Measurements from ENCODE around the gene KCNF1.

The KCNF1 gene

GRCh38 chr2:10918661-10919409 lies 7.1 kb downstream of the KCNF1 start:
- no peak for FAIRE-seq
- DNase-seq (ENCODE audit: insufficient read length, low spot score): no peak

- FAIRE-seq (no peak), DNase-seq (ENCODE audit: insufficient read length, low spot score) (no peak)
These were observed 7.7 kb downstream of the KCNF1 start for GRCh38 chr2:10919410-10919770.

DNA sequence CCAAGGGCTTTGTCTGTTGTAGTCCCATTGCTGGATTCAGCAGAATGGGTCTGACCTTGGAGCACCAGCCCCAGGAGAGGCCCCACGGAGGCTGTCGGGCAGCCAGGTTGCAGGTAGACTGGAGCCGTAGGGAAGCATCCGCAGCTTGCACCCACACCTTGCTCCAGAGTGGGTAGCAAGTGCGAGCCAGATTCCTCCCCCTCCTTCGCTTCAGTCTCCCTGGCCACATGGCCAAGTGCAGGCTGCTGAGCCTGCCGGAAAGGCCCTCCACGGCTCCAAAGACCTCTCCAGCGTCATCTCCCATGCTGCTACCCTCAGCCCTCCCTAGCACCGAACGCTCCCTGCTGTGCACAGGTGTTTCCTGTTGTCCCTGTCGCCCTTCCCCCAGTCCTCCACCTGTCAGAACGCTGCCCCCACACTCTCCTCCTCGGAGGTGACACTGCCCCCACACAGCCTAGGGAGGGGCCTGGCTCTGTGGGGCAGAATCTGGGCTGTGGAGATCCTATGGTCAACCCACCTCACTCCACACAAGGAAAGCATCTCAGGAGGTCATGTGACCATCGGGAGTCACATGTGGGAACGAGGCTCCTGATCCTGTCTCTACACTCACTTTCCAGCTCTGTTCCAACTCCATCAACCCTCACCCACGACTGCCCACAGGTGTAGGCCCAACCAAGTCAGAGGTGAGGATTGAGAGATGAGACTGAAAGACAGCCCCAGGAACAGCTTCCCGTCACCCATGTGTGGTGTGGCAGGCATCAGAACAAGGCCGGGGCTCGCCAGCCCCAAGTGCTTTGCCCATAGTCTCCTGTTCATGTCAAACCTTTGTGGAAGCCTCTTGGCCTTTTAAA lies 8.3 kb downstream of the KCNF1 start:
- no peak for DNase-seq (ENCODE audit: insufficient read length, low spot score)
- FAIRE-seq: no peak

DNA sequence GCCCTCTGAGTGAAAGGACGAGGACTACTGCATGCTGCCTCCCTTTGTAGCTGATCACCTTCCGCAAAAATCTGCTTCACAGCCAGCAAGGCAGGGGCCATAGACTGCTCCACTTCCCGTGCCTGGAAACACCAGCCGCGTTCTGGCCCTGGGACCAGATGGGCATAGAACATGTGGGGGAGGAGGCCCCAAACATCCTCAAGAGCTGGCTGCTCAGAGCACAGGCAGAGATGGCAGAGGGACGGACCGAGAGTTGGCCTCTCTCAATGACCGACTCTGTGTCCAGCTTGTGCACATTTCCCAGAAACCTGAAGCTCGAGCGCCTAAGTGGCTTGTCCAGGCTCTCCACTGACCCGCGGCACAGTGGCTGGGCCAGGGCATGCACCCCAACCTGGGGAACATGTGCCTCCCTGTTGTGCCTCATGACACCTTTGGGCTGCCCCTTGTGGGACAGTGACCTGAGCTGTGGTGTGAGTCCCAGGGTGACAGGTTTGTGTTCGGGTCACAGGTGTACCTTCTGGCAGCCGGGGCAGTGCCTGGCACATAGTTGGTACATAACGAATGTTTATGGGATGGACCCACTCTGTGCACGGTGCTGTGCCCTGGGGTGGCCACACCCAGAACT lies 9.1 kb downstream of the KCNF1 start:
- FAIRE-seq: no peak
- no peak for DNase-seq (ENCODE audit: insufficient read length, low spot score)

DNA sequence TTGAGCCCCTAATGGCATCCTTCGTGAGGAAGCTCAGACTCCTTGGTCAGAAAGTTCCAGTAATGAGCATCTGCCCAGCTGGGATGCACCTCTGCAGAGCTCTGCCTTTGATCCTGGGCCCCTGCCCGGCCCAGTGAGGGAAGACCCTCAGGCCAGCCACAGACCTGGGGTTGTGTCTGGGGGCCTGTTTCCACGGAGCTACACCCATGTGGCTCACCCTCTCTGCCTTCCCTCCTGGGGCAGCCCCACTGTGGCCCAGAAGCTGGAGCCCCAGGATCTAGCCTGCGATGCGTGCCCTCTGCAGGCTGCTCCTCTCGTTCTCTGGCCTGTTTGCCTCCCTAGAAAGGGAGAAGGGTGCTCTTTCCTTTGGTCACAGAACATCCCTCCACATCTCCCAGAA lies 9.8 kb downstream of the KCNF1 start:
- FAIRE-seq (no peak), DNase-seq (ENCODE audit: insufficient read length, low spot score) (no peak)

DNA sequence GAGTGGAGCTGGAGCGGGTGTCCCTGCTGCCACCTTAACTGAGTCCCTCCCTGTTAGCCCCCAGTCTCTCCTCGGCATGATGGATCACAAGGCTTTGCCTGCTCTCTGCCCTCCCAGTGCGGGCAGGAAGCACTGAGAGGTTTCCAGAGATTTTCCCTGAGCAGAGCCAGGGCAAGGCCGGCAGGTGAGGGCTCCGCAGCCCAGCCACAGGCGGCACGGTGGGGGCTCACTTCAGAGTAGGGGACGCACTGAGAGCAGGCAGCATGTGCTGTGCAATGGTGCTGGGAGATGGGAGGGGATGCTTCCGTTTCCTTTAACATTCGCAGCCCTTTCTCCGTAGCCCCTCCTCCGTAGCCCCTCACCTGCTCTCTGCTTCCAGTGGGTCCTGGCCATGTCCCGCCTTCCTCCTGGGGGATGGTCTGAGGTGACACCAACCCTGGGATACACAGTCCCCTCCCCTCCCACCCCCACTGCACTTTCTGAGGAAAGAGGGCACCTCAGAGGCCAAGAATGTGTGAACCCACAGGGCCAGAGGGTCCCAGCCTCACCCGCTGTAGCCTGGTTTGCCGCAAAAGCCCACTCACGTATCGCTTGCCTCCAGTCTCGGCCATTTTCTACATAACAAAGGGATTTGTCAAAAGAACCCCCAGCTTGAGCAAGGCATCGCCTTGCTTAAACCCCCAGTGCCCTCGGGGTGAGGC lies 10.7 kb downstream of the KCNF1 start:
- DNase-seq (ENCODE audit: insufficient read length, low spot score) (no peak), FAIRE-seq (no peak)

DNA sequence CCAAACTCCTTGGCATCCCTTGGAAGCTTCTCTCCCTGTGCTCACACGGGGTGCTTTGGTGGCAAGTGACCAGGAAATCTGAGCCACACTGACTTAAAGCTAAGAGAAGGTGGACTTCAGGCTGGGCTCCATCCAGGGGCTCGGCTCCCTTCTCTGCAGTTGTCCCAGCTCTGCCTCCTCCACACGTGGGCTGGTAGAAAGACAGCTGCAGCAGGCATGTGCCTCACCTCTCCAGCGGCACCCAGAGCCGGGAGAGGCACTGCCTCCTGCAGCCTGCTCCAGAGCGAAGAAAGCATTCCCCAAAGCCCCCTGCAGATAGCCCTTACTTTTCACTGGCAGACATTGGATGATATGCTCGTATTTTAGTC lies 11.3 kb downstream of the KCNF1 start:
- FAIRE-seq (no peak), DNase-seq (ENCODE audit: insufficient read length, low spot score) (no peak)

DNA sequence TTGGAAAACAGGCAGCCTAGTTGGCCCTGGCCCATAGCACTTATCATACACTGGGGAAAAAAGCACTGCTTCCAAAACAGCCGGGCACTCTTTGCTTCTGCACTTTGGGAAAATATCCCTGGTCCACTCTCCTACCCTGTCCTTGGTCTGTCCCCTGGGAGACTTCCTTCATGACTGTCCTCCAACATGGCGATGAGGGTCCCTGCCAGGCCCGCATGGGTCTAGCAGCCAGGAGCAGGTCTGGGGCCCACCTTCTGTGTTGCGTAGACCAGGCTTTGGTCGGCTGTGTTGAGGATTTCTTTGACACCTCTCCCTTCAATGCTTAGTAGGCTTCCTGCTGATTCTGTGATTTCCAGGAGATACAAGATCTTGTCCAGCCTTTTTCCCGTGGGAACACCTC lies 12.2 kb downstream of the KCNF1 start:
- FAIRE-seq: no peak
- no peak for DNase-seq (ENCODE audit: insufficient read length, low spot score)

- no peak for DNase-seq (ENCODE audit: insufficient read length, low spot score)
These were observed 12.7 kb downstream of the KCNF1 start for GRCh38 chr2:10924441-10924840.

DNA sequence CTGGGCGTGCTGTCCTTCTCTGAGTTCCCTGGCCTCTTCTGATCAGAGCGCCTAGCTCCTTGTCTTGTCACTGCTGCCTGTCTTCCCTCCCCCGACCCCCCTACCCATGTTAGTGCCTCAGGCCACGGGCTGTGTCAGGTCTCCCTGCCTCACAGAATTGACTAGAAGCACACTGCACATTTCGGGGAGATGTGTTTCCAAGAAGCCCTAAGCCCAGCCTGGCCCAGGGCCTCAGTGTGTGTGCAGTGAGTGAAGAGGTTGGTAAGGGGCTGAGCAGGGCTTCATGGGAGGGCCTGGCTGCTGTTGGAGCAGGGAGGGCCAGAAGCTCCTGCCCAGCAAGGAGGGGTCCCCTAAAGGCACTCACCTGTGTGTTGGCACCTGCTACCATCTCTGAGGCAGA lies 13.1 kb downstream of the KCNF1 start:
- FAIRE-seq (no peak), DNase-seq (ENCODE audit: insufficient read length, low spot score) (no peak)

More at GRCh38 chr2:10924441-10924840, 12.7 kb downstream of the KCNF1 start:
- no peak for FAIRE-seq

DNA sequence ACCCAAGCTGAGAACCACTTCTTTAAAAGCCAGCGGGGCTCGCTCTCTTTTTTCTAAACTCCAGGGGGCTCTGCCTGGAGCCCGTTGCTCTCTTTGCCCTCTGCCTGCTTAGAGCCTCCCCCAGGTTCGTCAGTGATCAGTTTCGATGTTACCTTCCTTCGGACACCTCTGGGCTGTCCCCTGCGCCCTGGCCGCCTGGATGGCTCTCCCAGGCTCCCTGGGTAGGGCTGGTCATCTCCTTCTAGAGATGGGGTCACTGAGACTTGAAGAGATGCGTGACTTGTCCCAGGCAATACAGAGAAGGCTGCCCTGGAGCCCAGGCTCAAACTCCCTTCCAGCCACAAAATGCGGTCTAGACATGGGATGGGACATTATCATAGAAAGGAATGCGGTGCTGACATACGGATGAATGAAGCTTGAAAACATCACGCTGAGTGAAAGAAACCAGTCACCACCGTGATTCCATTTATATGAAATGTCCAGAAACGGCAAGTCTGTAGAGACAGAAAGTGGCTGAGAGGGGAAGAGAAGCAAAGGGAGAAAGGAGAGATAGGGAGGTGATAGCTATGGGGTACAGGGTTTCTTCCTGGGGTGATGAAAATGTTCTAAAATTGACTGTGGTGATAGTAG lies 14.6 kb downstream of the KCNF1 start:
- DNase-seq (ENCODE audit: insufficient read length, low spot score): no peak
- FAIRE-seq: no peak

GRCh38 chr2:10930721-10931516 lies 19.2 kb downstream of the KCNF1 start:
- DNase-seq (ENCODE audit: insufficient read length, low spot score) (no peak), FAIRE-seq (no peak)

DNA sequence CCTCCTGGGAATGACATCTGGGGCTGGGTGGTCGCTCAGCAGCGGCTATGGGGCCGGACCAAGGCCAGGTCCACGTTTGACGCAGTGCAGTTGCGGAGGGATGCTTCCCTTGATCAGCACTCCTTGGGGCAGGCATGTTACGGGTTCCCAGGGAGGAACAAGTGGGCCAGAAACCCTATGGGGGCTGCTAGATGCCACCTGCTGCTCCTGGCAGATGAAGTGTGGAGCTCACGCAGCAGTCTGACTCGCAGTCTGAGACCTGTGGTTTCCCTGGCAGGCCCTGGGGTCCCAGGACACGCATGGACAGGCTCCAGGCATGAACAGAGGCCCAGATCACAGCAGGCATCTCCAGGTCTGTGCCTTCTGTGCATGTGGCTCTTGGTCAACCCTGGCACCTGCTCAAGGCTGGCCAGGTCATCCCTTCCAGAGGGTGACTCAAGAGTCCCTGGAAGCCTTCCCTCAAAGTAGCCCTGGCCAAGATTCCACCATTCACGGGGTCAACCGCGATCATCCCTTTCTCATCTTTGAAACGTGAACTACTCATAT lies 20.0 kb downstream of the KCNF1 start:
- no peak for FAIRE-seq
- no peak for DNase-seq (ENCODE audit: insufficient read length, low spot score)

GRCh38 chr2:10932345-10933151 lies 20.8 kb downstream of the KCNF1 start:
- DNase-seq (ENCODE audit: insufficient read length, low spot score) (no peak), FAIRE-seq (no peak)

DNA sequence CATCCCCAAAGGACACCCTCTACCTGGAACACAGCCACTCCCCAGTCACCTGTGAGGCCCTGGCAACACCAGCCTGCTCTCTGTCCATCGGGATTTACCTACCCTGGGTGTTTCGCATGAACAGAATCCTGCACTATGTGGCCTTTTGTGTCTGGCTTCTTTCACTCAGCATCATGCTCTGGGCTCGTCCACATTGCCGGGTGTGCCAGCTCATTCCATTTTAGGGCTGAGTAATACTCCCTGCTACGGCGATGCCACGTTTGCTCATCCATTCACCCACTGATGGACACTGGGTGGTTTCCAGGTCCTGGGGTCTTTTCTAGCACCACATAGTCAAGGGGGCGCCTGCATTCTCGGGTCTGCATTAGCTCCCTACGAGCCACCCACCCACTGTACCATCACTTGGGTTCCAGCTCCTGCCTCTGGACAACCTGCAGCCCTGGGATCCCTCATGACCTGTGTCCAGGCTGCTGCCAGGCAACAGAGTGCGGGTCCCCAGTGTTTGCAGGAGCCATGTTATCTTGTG lies 22.0 kb downstream of the KCNF1 start:
- peak; percentile 9 for FAIRE-seq
- no peak for DNase-seq (ENCODE audit: insufficient read length, low spot score)

DNA sequence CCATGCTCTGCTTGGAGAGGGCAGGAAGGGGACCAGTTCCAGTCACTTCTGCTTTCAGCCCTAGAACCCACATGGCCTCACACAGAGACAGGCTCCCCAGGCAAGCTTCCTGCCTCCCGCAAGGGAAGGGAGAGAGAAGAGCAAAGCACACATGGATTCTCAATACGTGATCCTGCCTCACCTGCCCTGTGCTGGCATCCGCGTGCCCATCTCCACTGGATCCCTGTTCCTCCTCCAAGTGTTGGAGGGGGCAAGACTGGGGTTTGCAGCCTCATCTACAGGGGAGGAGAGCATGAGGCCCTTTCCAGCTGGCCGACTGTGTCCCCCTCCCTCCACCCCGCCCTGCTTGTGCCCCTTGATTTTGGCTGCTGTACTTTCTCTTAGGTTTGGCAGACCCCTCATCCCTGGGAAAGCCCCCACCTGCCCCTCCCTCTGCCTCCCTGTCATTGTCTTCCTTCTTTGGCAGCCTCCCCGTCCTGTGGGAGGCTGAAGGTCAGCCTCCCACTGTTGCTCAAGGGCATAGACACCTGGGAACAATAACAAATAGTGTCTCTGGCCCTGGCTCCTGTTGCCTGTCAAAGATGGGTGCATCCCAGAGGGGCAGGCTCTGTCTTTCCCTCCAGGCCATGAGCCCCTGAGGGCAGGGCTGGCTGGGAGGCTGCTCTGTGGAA lies 22.7 kb downstream of the KCNF1 start:
- FAIRE-seq: no peak
- DNase-seq (ENCODE audit: insufficient read length, low spot score): no peak

DNA sequence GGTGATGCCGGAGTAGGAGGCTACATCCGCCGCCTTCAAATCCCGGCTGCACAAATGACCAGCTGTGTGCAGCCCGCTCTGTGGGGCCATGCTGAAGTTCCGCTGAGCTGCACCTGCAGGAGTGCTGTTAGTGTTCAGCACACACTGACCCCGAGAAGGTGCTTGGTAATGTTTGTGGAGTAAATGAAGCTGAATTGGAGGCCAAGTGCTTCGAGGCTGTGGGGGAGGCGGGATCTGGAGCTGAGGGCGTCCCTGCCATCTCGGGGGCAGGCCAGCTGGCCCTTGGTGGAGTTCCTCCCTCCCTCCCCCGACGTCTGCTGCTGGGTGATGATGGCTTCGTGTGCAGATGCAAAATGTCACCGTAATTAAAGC lies 23.2 kb downstream of the KCNF1 start:
- DNase-seq (ENCODE audit: insufficient read length, low spot score): no peak
- FAIRE-seq: no peak

- FAIRE-seq (no peak), DNase-seq (ENCODE audit: insufficient read length, low spot score) (no peak)
These were observed 23.7 kb downstream of the KCNF1 start for GRCh38 chr2:10935366-10935918.
